ENCODE results near the gene POU2F1. TPM values are rescaled to one million over a fixed set of nuclear protein-coding genes. Genes with fewer than 3 reads are reported as not detected.

POU2F1 gene
- total RNA-seq, 2 donors from 2014 or later: 48.6 to 49.4 TPM

DNA sequence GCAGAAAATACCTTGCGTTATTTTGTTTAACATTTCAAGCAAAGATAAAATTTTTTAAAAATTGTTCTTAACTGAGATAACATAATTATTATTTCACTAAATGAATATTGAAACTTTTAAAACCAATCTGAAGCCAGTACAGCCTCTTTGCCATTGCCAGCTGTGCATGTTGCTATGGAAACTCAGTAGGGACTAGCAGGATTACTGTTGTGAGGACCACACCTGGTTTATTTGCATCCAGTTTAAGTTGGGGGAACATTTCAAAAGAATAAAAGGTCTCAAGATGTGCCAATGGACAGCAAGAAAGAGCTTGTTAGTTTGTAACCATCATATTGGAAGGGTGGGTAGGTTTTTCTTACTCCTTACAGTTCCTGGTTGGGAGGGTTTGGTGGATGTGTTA, 80.7 kb downstream of the POU2F1 start:
- Histone ChIP-seq H3K9ac (ENCODE audit: extremely low read depth, low read length, poor library complexity, severe bottlenecking) (no peak overlapping the region), H3K4me3 (ENCODE audit: low read length) (no peak overlapping the region), H3K9me3 (ENCODE audit: control insufficient read depth, low read length) (no peaks in the 10 kb centered on the region), H3K36me3 (ENCODE audit: control insufficient read depth, insufficient read depth, low read length) (no peaks in the 10 kb centered on the region), H3K4me1 (ENCODE audit: control insufficient read depth, insufficient read depth, low read length) (peaks cover 4% of the 10 kb centered on the region), H3K27ac (ENCODE audit: low read depth, low read length) (no peak overlapping the region), H3K27me3 (ENCODE audit: control insufficient read depth, insufficient read depth, low read length, poor library complexity, severe bottlenecking) (no peaks in the 10 kb centered on the region)
- Mint-ChIP-seq H3K4me1 (peaks cover 7% of the 10 kb centered on the region), H3K4me3 (no peak overlapping the region), H3K9me3 (no peaks in the 10 kb centered on the region), H3K27ac (no peak overlapping the region), H3K27me3 (ENCODE audit: insufficient read depth) (no peaks in the 10 kb centered on the region), H3K36me3 (ENCODE audit: low read depth) (peaks cover 3% of the 10 kb centered on the region)
- TF ChIP-seq CTCF (conservative IDR thresholded peaks at IDR 0.05): no peak
- no peak for DNase-seq
- no CpG with 5 or more reads among the region's 1 CpG for WGBS, 2 experiments (ENCODE audit: insufficient coverage in 1 of 2, insufficient read length in 1 of 2)

DNA sequence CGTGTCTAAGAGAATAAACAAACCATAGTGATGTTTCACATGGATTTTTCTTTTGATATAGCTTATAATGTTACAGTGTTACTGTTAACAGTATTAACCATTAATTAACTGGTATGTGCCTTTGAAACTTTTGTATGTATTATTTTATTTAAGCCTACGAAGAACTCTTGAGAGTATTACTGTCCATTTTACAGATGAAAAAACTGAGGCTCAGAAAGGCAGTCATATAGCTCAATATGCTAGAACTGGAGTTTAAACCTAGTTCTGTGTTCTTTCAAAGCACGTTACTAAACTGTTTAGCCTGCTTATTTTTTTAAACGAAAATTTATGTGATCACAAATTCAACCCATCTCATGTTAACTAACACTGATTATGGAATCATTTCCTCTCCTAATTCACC, 83.5 kb downstream of the POU2F1 start:
- no peak for DNase-seq
- no peaks in the 10 kb centered on the region for H3K27me3 ChIP-seq (ENCODE audit: control insufficient read depth, insufficient read depth, low read length, poor library complexity, severe bottlenecking)
- H3K27me3 Mint-ChIP-seq (ENCODE audit: insufficient read depth): no peaks in the 10 kb centered on the region
- peaks cover 9% of the 10 kb centered on the region for H3K4me1 Mint-ChIP-seq
- 97 to 99% methylated on average over 3 of the region's 4 CpGs for WGBS, 2 experiments (ENCODE audit: insufficient coverage in 1 of 2, insufficient read length in 1 of 2)
- no peak for TF ChIP-seq CTCF (conservative IDR thresholded peaks at IDR 0.05)
- no peak overlapping the region for H3K4me3 ChIP-seq (ENCODE audit: low read length)
- H3K36me3 Mint-ChIP-seq (ENCODE audit: low read depth): peaks cover 3% of the 10 kb centered on the region
- no peaks in the 10 kb centered on the region for H3K36me3 ChIP-seq (ENCODE audit: control insufficient read depth, insufficient read depth, low read length)
- no peak overlapping the region for H3K4me3 Mint-ChIP-seq
- no peaks in the 10 kb centered on the region for H3K9me3 ChIP-seq (ENCODE audit: control insufficient read depth, low read length)
- no peaks in the 10 kb centered on the region for H3K9me3 Mint-ChIP-seq
- no peaks in the 10 kb centered on the region for H3K4me1 ChIP-seq (ENCODE audit: control insufficient read depth, insufficient read depth, low read length)
- no peak overlapping the region for H3K27ac Mint-ChIP-seq
- H3K9ac ChIP-seq (ENCODE audit: extremely low read depth, low read length, poor library complexity, severe bottlenecking): no peak overlapping the region
- H3K27ac ChIP-seq (ENCODE audit: low read depth, low read length): no peak overlapping the region

DNA sequence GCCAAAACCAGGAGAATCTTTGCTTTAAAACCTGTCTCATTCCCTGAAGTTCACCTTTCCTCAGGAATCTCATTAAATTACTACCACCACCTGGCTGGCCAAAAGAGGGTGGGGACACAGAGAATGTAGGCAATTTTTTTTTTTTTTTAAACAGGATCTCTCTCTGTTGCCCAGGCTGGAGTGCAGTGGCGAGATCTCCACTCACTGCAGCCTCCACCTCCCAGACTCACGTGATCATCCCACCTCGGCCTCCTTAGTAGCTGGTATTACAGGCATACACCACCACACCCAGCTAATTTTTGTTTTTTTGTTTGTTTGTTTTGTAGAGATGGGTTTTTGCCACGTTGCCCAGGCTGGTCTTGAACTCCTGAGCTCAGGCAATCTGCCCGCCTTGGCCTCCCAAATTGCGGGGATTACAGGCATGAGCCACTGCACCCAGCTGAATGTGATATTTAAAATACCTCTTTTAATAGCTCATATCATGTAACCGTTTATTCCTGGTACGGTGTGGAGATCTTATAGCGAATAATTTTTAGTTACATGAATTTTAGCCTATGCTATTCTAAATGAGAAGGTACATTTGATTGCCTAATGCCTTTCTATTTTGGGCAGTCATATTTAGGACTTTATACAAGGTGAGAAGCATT, 84.5 kb downstream of the POU2F1 start:
- 89 to 94% methylated on average over 3 to 9 of the region's 9 CpGs for WGBS, 2 experiments (ENCODE audit: insufficient coverage in 1 of 2, insufficient read length in 1 of 2)
- H3K4me1 ChIP-seq (ENCODE audit: control insufficient read depth, insufficient read depth, low read length): no peaks in the 10 kb centered on the region
- Mint-ChIP-seq H3K36me3 (ENCODE audit: low read depth) (no peaks in the 10 kb centered on the region), H3K4me1 (peaks cover 9% of the 10 kb centered on the region), H3K27me3 (ENCODE audit: insufficient read depth) (no peaks in the 10 kb centered on the region), H3K9me3 (no peaks in the 10 kb centered on the region), H3K4me3 (no peak overlapping the region), H3K27ac (no peak overlapping the region)
- no peaks in the 10 kb centered on the region for H3K36me3 ChIP-seq (ENCODE audit: control insufficient read depth, insufficient read depth, low read length)
- no peak overlapping the region for H3K9ac ChIP-seq (ENCODE audit: extremely low read depth, low read length, poor library complexity, severe bottlenecking)
- no peak for DNase-seq
- H3K27me3 ChIP-seq (ENCODE audit: control insufficient read depth, insufficient read depth, low read length, poor library complexity, severe bottlenecking): no peaks in the 10 kb centered on the region
- no peaks in the 10 kb centered on the region for H3K9me3 ChIP-seq (ENCODE audit: control insufficient read depth, low read length)
- no peak overlapping the region for H3K27ac ChIP-seq (ENCODE audit: low read depth, low read length)
- H3K4me3 ChIP-seq (ENCODE audit: low read length): no peak overlapping the region
- TF ChIP-seq CTCF (conservative IDR thresholded peaks at IDR 0.05): no peak

Measured in endodermal cell (in vitro differentiated cells).